Ammon's horn (tissue), 1 donor: ENCODE data around the gene MAP7D1.
"Not testable (repeated sequence)": the region's sequence is repeated elsewhere in the genome, so short reads cannot be mapped to it uniquely, and the experiment has no call there.

Experiments used
- DNase-seq: peaks from one replicate; pipeline ENCODE4 v3.0.0-alpha.2; 2016; ENCODE audit warnings: low spot score

MAP7D1 gene

GRCh38 chr1:36151845-36152203 lies 4.1 kb upstream of the MAP7D1 start:
- no peak for DNase-seq

- no peak for DNase-seq
Measured at GRCh38 chr1:36153476-36153875, 2.5 kb upstream of the MAP7D1 start.

- DNase-seq: no peak
Measured at GRCh38 chr1:36154335-36154734, 1.6 kb upstream of the MAP7D1 start.

GRCh38 chr1:36154765-36155407 lies 1.1 kb upstream of the MAP7D1 start:
- DNase-seq: no peak

- peak; percentile 90 for DNase-seq
Measured at GRCh38 chr1:36156329-36157114, 562 bp downstream of the MAP7D1 start.

- no peak for DNase-seq
Measured at GRCh38 chr1:36157115-36157903, 1.3 kb downstream of the MAP7D1 start.

GRCh38 chr1:36157973-36158826 lies 2.2 kb downstream of the MAP7D1 start:
- DNase-seq: no peak

- DNase-seq: not testable (repeated sequence)
Measured at GRCh38 chr1:36158827-36159252, 2.9 kb downstream of the MAP7D1 start.

- DNase-seq: peak; percentile 89
Measured at GRCh38 chr1:36159614-36160387, 3.8 kb downstream of the MAP7D1 start.

GRCh38 chr1:36160388-36160948 lies 4.5 kb downstream of the MAP7D1 start:
- no peak for DNase-seq

GRCh38 chr1:36160949-36161485 lies 5.1 kb downstream of the MAP7D1 start:
- no peak for DNase-seq

GRCh38 chr1:36161641-36162531 lies 5.9 kb downstream of the MAP7D1 start:
- no peak for DNase-seq

- DNase-seq: no peak
Measured at GRCh38 chr1:36162680-36163239, 6.8 kb downstream of the MAP7D1 start.

GRCh38 chr1:36163426-36163825 lies 7.5 kb downstream of the MAP7D1 start:
- no peak for DNase-seq

GRCh38 chr1:36164361-36164760 lies 8.4 kb downstream of the MAP7D1 start:
- no peak for DNase-seq

GRCh38 chr1:36165145-36165544 lies 9.2 kb downstream of the MAP7D1 start:
- DNase-seq: no peak

GRCh38 chr1:36166136-36166535 lies 10.2 kb downstream of the MAP7D1 start:
- no peak for DNase-seq

- DNase-seq: no peak
Measured at GRCh38 chr1:36166938-36167905, 11.3 kb downstream of the MAP7D1 start.
